ENCODE data around the gene LINGO3.

DNA sequence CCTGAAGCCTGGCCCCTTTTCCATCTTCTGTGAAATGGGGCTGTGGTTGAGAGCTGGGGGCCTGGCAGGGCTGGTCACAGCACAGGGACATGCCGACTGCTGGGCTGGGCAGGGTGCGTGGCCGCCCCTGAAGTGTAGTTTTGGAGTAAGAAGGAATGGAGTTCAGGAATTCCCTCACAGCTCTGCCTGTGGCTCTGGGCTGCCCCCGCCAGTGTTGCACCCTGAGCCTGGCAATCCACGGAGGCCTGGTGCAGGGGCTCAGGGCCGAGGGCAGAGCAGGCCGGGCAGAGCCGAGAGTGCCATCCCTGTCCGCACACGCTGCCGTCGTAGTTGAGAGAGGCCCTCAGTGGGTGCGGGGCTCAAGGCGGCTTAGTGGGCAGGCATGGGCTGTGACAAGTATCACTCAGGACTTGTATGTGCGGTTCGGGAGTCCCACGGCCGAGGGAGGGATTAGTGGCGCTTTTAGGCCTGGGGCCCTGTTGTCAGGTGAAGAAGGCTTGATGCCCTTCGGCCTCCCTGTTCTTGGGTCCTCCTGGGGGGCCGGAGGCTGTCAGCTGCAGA lies 30.2 kb upstream of the LINGO3 start:
- TF ChIP-seq GATA2 (IDR thresholded peaks at IDR 0.05; ENCODE audit: low read depth, low read length), result no peak
- TF ChIP-seq GATA3 (IDR thresholded peaks at IDR 0.05; ENCODE audit: low read depth, low read length), result no peak
